Naive thymus-derived CD4-positive, alpha-beta T cell (primary cell): ENCODE results near the gene DOCK9. TPM values are rescaled to one million over a fixed set of nuclear protein-coding genes. Genes with fewer than 3 reads are reported as not detected.

ENCODE experiments used
- ATAC-seq: fragments of 150-1000 bp; cut with Tn5 transposase; 2 replicates; pipeline ENCODE4 v1.10.0; 2021; ENCODE audit warnings: mild to moderate bottlenecking, moderate library complexity
- CTCF ChIA-PET: fragments of 350-600 bp; sonication (Branson Sonifier 250); formaldehyde crosslinking; loops from one replicate; lab custom pipeline; 2021; ENCODE audit warnings: antibody characterized with exemption; lab: Charles Lee
- POLR2A ChIA-PET: fragments of 350-600 bp; sonication (Branson Sonifier 250); formaldehyde crosslinking; loops from one replicate; lab custom pipeline; 2021; ENCODE audit warnings: antibody characterized with exemption, inconsistent platforms; lab: Charles Lee
- DNase-seq, 9 donors: peaks; one replicate each; pipeline versions ENCODE4 v3.0.0 to v3.0.0-alpha.2; 2020 to 2022; ENCODE audit warnings: mixed read lengths in 1 of 9
- H3K27ac ChIP-seq: one replicate; pipeline ENCODE4 v1.7.0; 2013; ENCODE audit warnings: mild to moderate bottlenecking, low read depth, low read length, moderate library complexity
- H3K27me3 ChIP-seq, 2 donors: one replicate each; pipeline ENCODE4 v1.7.0; 2013; ENCODE audit warnings: low read length in 2 of 2, mild to moderate bottlenecking in 2 of 2, moderate library complexity in 2 of 2; ENCODE audit not compliant: control insufficient read depth in 2 of 2, insufficient read depth in 2 of 2
- H3K36me3 ChIP-seq, 3 experiments: 1 replicate in 2 of 3; 2 replicates in 1 of 3; pipeline ENCODE4 v1.7.0; 2013; ENCODE audit warnings: low read length in 3 of 3, mild to moderate bottlenecking in 3 of 3, moderate library complexity in 1 of 3; ENCODE audit not compliant: insufficient read depth in 3 of 3, control insufficient read depth in 2 of 3
- H3K4me1 ChIP-seq, 2 donors: one replicate each; pipeline ENCODE4 v1.7.0; 2013; ENCODE audit warnings: low read length in 2 of 2, mild to moderate bottlenecking in 2 of 2, moderate library complexity in 1 of 2; ENCODE audit not compliant: control insufficient read depth in 2 of 2, insufficient read depth in 2 of 2
- H3K4me3 ChIP-seq: 2 replicates; pipeline ENCODE4 v1.7.0; 2013; ENCODE audit warnings: mild to moderate bottlenecking, low read length
- H3K9me3 ChIP-seq, 3 experiments: 1 replicate in 2 of 3; 2 replicates in 1 of 3; pipeline ENCODE4 v1.7.0; 2013; ENCODE audit warnings: low read length in 3 of 3; ENCODE audit not compliant: control insufficient read depth in 2 of 3
- H3K27ac Mint-ChIP-seq, 9 donors: one replicate each; pipeline ENCODE4 v1.8.0; 2020 to 2022; ENCODE audit warnings: mixed read lengths in 9 of 9, mild to moderate bottlenecking in 8 of 9, moderate library complexity in 5 of 9, inconsistent platforms in 2 of 9
- H3K27me3 Mint-ChIP-seq, 5 donors: one replicate each; pipeline ENCODE4 v1.8.0; 2021 to 2022; ENCODE audit warnings: mixed read lengths in 5 of 5, mild to moderate bottlenecking in 1 of 5
- H3K36me3 Mint-ChIP-seq, 5 donors: one replicate each; pipeline ENCODE4 v1.8.0; 2020 to 2022; ENCODE audit warnings: mixed read lengths in 5 of 5, mild to moderate bottlenecking in 3 of 5, inconsistent platforms in 1 of 5
- H3K4me1 Mint-ChIP-seq, 7 donors: one replicate each; pipeline ENCODE4 v1.8.0; 2020 to 2022; ENCODE audit warnings: mixed read lengths in 7 of 7, mild to moderate bottlenecking in 3 of 7, inconsistent platforms in 1 of 7
- H3K4me3 Mint-ChIP-seq, 10 donors: one replicate each; pipeline ENCODE4 v1.8.0; 2020 to 2022; ENCODE audit warnings: mild to moderate bottlenecking in 10 of 10, mixed read lengths in 10 of 10, moderate library complexity in 6 of 10, inconsistent platforms in 2 of 10
- H3K9me3 Mint-ChIP-seq, 11 donors: one replicate each; pipeline ENCODE4 v1.8.0; 2020 to 2022; ENCODE audit warnings: mixed read lengths in 11 of 11, mild to moderate bottlenecking in 4 of 11, inconsistent platforms in 1 of 11, moderate library complexity in 1 of 11
- intact Hi-C, 2 donors: fragments of 100-400 bp; cut with micrococcal nuclease; formaldehyde crosslinking; loops; one replicate each; pipeline ENCODE4 v1.15.1; 2023
- polyA plus RNA-seq, 2 donors: library from polyadenylated mRNA; unstranded; fragments of 300-500 nt; fragmentation: Illumina TruSeq; gene quantifications; one replicate each; pipeline ENCODE4 v1.2.3, GENCODE V29; 2021
- total RNA-seq, 6 experiments: library from RNA in 5 of 6; stranded (reverse) in 5 of 6; gene quantifications; 1 replicate in 5 of 6; 2 replicates in 1 of 6; pipeline ENCODE4 v1.2.3 and lab custom pipeline; 2021 to 2026

DOCK9 gene
- total and polyA plus RNA-seq, 7 experiments from 2014 or later: 22.2 to 214 (median 122) TPM

DNA sequence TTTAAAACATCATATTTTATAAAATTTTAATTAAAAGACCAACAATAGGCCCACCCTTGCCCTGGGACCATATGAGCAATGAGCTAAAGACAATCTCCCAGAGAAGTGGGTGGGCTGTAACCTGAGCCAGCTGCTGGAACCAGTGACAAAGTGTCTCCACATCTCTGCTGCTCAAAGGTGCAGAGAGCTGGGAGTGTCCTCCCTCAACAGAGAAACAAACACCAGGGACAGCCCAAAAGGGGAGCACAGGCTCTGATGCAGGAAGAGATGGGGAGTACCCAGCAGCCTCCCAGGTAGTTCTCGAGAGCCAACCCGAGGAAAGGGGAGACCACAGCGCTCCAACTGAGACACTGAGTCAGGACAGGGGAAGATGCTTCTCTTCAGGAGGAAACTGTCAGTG lies 39.1 kb downstream of the DOCK9 start:
- Histone ChIP-seq H3K36me3 (peaks cover 0 to 6% (median 0%) of the 10 kb centered on the region in 3 experiments), H3K4me1 (no peaks in the 10 kb centered on the region), H3K27me3 (no peaks in the 10 kb centered on the region), H3K27ac (no peak overlapping the region), H3K9me3 (peaks cover 0 to 7% (median 0%) of the 10 kb centered on the region in 3 experiments), H3K4me3 (no peak overlapping the region)
- H3K4me1 Mint-ChIP-seq: peaks cover 2 to 65% (median 46%) of the 10 kb centered on the region in 7 donors
- intact Hi-C loops: no loop called here
- peak overlapping the region in 7 of 9 donors; percentile 2 to 89 (median 46) for H3K27ac Mint-ChIP-seq
- CTCF ChIA-PET: no interaction called here
- no peak for DNase-seq
- POLR2A ChIA-PET: interaction anchor here (0.5 kb wide), 1 partner anchor 13 kb away, joined by 3 read pairs; no protein-coding TSS in a partner anchor
- peaks cover 2 to 21% (median 10%) of the 10 kb centered on the region in 11 donors for H3K9me3 Mint-ChIP-seq
- ATAC-seq: no peak
- H3K27me3 Mint-ChIP-seq: no peaks in the 10 kb centered on the region
- H3K4me3 Mint-ChIP-seq: no peak overlapping the region
- peaks cover 4 to 29% (median 22%) of the 10 kb centered on the region in 5 donors for H3K36me3 Mint-ChIP-seq

DNA sequence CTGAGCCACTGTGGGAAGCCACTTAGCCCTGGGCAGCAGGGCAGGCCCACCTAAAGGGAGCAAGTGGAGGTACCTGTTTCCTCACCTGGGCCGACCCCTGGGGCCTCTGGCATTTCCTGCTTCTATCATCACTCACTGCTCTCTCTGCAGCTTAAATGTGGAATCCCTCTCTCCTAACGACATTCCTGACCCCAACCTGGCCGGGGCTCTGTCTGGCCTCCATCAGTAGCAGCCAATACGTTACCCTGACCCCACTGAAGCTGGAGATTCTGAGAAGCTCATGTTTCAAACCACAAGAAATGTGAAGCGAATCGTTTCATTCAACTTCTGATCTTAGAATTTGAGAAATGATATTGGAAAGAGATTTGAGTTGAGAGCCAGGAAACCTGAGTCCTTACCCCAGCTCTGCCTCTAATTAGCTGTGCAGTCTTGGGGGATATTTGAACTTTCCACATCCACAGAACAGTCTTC lies 39.9 kb downstream of the DOCK9 start:
- ATAC-seq: no peak
- Histone ChIP-seq H3K9me3 (peaks cover 0 to 7% (median 0%) of the 10 kb centered on the region in 3 experiments), H3K4me1 (no peaks in the 10 kb centered on the region), H3K36me3 (peaks cover 0 to 6% (median 0%) of the 10 kb centered on the region in 3 experiments), H3K27me3 (no peaks in the 10 kb centered on the region), H3K27ac (no peak overlapping the region), H3K4me3 (no peak overlapping the region)
- peaks cover 2 to 28% (median 11%) of the 10 kb centered on the region in 11 donors for H3K9me3 Mint-ChIP-seq
- CTCF ChIA-PET: interaction anchor here (0.6 kb wide), 1 partner anchor 722 kb away, joined by 3 read pairs; no protein-coding TSS in a partner anchor
- H3K4me1 Mint-ChIP-seq: peaks cover 2 to 60% (median 48%) of the 10 kb centered on the region in 7 donors
- H3K36me3 Mint-ChIP-seq: peaks cover 4 to 33% (median 24%) of the 10 kb centered on the region in 5 donors
- intact Hi-C loops: no loop called here
- peak overlapping the region in 7 of 9 donors; percentile 2 to 84 (median 66) for H3K27ac Mint-ChIP-seq
- POLR2A ChIA-PET: no interaction called here
- no peak overlapping the region for H3K4me3 Mint-ChIP-seq
- no peak for DNase-seq
- no peaks in the 10 kb centered on the region for H3K27me3 Mint-ChIP-seq

DNA sequence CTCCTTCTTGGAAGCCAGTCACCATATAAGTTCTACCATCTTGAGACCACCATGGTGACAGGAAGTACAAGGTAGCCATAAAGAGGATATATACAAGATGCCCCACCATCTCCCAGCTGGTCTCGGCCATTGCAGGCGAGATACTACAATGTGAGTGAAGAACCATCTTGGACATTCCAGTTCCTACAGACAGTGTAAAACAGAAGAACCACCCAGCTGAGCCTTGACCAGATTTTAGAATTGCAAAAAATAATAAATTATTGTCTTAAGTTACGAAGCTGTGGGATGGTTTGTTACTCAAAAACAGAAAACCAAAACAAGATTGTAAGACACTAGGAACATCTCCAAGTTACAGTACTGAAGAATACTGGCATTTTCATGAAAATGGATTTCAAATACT lies 43.6 kb downstream of the DOCK9 start:
- Mint-ChIP-seq H3K36me3 (peaks cover 4 to 40% (median 31%) of the 10 kb centered on the region in 5 donors), H3K9me3 (peaks cover 2 to 28% (median 11%) of the 10 kb centered on the region in 11 donors), H3K27ac (peak overlapping the region in 2 of 9 donors; percentile 0 to 25), H3K4me3 (no peak overlapping the region), H3K4me1 (peaks cover 6 to 46% (median 37%) of the 10 kb centered on the region in 7 donors), H3K27me3 (no peaks in the 10 kb centered on the region)
- H3K4me3 ChIP-seq: no peak overlapping the region
- DNase-seq (no peak), ATAC-seq (no peak)
- ChIA-PET POLR2A (no interaction called here), CTCF (no interaction called here)
- intact Hi-C loops: no loop called here
- no peak overlapping the region for H3K27ac ChIP-seq
- H3K36me3 ChIP-seq: peaks cover 0 to 3% (median 0%) of the 10 kb centered on the region in 3 experiments
- no peaks in the 10 kb centered on the region for H3K4me1 ChIP-seq
- H3K27me3 ChIP-seq: no peaks in the 10 kb centered on the region
- H3K9me3 ChIP-seq: peaks cover 0 to 7% (median 0%) of the 10 kb centered on the region in 3 experiments

- CTCF ChIA-PET: interaction anchor here (0.8 kb wide), 1 partner anchor 10 kb away, joined by 3 read pairs; no protein-coding TSS in a partner anchor
- H3K4me3 Mint-ChIP-seq: peak overlapping the region; percentile 71 to 88 (median 81)
- peak in 5 of 9 donors; percentile 22 to 31 (median 25) for DNase-seq
- Histone ChIP-seq H3K4me3 (no peak overlapping the region), H3K9me3 (peaks cover 0 to 7% (median 0%) of the 10 kb centered on the region in 3 experiments), H3K27ac (peak overlapping the region; percentile 42), H3K4me1 (no peaks in the 10 kb centered on the region), H3K27me3 (no peaks in the 10 kb centered on the region), H3K36me3 (no peaks in the 10 kb centered on the region)
- H3K36me3 Mint-ChIP-seq: peaks cover 4 to 52% (median 40%) of the 10 kb centered on the region in 5 donors
- ATAC-seq: peak; percentile 29
- peak overlapping the region; percentile 88 to 98 (median 94) for H3K27ac Mint-ChIP-seq
- POLR2A ChIA-PET: interaction anchor here (0.7 to 1.1 kb wide), 4 partner anchors 12 to 157 kb away, joined by 3 to 4 read pairs (median 4); no protein-coding TSS in a partner anchor
- intact Hi-C loops: no loop called here
- H3K27me3 Mint-ChIP-seq: no peaks in the 10 kb centered on the region
- peaks cover 7 to 43% (median 26%) of the 10 kb centered on the region in 7 donors for H3K4me1 Mint-ChIP-seq
- peaks cover 0 to 22% (median 7%) of the 10 kb centered on the region in 11 donors for H3K9me3 Mint-ChIP-seq
Observed at GRCh38 chr13:98930151-98930591, 47.7 kb downstream of the DOCK9 start.

DNA sequence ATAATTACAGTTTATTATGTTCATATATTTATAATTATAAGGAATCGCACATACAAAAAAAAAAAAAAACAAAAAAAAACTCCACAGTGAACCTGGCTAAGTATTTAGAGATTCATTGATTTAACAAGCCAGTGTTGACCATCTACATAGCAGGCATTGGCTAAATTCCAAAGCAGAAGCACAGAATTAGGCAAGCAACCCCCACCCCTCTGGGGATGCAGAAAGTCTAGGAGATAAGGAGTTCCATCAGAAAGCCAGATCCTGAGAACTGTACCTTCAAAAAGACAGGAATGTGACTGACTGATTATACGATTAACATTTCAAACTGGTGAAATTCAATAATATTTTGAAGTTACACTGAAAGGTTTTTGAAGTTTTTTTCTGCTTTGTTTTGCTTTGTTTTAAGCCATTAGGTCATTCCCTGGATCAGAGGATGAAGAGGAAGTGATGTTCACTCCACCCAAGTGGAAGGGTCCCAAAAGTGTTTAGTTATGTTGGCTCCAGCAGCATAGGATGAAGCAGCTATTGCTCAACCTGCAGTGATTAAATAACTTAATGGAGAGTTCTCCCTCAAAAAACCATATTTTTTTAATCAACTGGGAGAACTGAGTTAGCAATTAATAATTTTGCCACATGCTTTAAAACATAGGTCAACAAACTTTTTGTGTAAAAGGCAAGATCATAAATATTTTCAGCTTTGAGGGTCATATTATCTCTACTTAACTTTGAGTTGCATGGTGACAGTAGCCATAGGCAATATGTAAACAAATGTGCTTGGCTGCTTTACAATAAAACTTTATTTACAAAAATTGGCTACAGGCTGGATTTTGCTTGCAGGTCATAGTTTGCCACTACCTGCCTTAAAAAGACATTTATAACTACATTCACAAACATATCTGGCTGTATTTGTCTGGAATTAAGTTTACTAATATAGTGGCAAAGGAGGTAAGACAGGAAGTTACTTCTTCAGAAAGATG lies 49.6 kb downstream of the DOCK9 start:
- Mint-ChIP-seq H3K4me1 (peaks cover 7 to 39% (median 24%) of the 10 kb centered on the region in 7 donors), H3K27ac (peak overlapping the region in 2 of 9 donors; percentile 37 to 51), H3K27me3 (no peaks in the 10 kb centered on the region), H3K36me3 (peaks cover 0 to 48% (median 38%) of the 10 kb centered on the region in 5 donors), H3K9me3 (peaks cover 0 to 4% (median 0%) of the 10 kb centered on the region in 11 donors), H3K4me3 (no peak overlapping the region)
- Histone ChIP-seq H3K4me1 (no peaks in the 10 kb centered on the region), H3K27ac (no peak overlapping the region), H3K36me3 (peaks cover 0 to under 1% (median 0%) of the 10 kb centered on the region in 3 experiments), H3K27me3 (no peaks in the 10 kb centered on the region), H3K9me3 (no peaks in the 10 kb centered on the region), H3K4me3 (no peak overlapping the region)
- CTCF ChIA-PET: interaction anchor here (1.3 kb wide), 1 partner anchor 13 kb away, joined by 3 read pairs; no protein-coding TSS in a partner anchor
- no peak for ATAC-seq
- intact Hi-C loops: no loop called here
- DNase-seq: no peak
- POLR2A ChIA-PET: no interaction called here

GRCh38 chr13:98925949-98926348 lies 51.9 kb downstream of the DOCK9 start:
- Histone ChIP-seq H3K27me3 (no peaks in the 10 kb centered on the region), H3K4me1 (no peaks in the 10 kb centered on the region), H3K27ac (no peak overlapping the region), H3K9me3 (no peaks in the 10 kb centered on the region), H3K4me3 (no peak overlapping the region), H3K36me3 (peaks cover 0 to 23% (median 7%) of the 10 kb centered on the region in 3 experiments)
- H3K4me3 Mint-ChIP-seq: no peak overlapping the region
- DNase-seq (no peak), ATAC-seq (no peak)
- H3K27ac Mint-ChIP-seq: peak overlapping the region in 1 of 9 donors; percentile 19
- H3K4me1 Mint-ChIP-seq: peaks cover 9 to 37% (median 28%) of the 10 kb centered on the region in 7 donors
- H3K9me3 Mint-ChIP-seq: no peaks in the 10 kb centered on the region
- CTCF ChIA-PET: no interaction called here
- intact Hi-C loops: no loop called here
- H3K36me3 Mint-ChIP-seq: peaks cover 15 to 62% (median 50%) of the 10 kb centered on the region in 5 donors
- POLR2A ChIA-PET: no interaction called here
- H3K27me3 Mint-ChIP-seq: no peaks in the 10 kb centered on the region
